ENCODE measurements around the gene CPLX3. TPM values are rescaled to one million over a fixed set of nuclear protein-coding genes. Genes with fewer than 3 reads are reported as not detected.

The CPLX3 gene
- total and polyA plus RNA-seq, 2 of the 8 experiments (the other 6 are each of a cell fraction or from before 2014, with no cell fraction given): 0.17 TPM; not detected in 1

GRCh38 chr15:74867466-74868038, 41.1 kb downstream of the CPLX3 start (continued):
- TF ChIP-seq CTBP2 (IDR thresholded peaks at IDR 0.05; ENCODE audit: borderline replicate concordance, insufficient read depth, insufficient read length, low read length) (no peak), MAFK (IDR thresholded peaks at IDR 0.05; ENCODE audit: low read depth, low read length) (no peak), POLR2A (IDR thresholded peaks at IDR 0.05; ENCODE audit: control extremely low read depth in 1 of 2, low read depth in 2 of 2, low read length in 2 of 2) (no peak), BACH1 (IDR thresholded peaks at IDR 0.05; ENCODE audit: low read length) (no peak), CHD7 (IDR thresholded peaks at IDR 0.05; ENCODE audit: insufficient replicate concordance, low read length) (no peak), TEAD4 (IDR thresholded peaks at IDR 0.05; ENCODE audit: low read depth, low read length) (no peak), RAD21 (IDR thresholded peaks at IDR 0.05 in 1 of 2, conservative IDR thresholded peaks at IDR 0.05 in 1 of 2; ENCODE audit: low read depth in 2 of 2, low read length in 2 of 2) (no peak), USF2 (IDR thresholded peaks at IDR 0.05; ENCODE audit: low read length) (no peak)

Data from H1 (cell line).